ENCODE data around the gene FBXW11. TPM values are rescaled to one million over a fixed set of nuclear protein-coding genes. Genes with fewer than 3 reads are reported as not detected.

FBXW11 gene
- total RNA-seq, 1 experiment from 2014 or later, result 46.3 TPM

GRCh38 chr5:172054611-172055153, 48.2 kb upstream of the FBXW11 start:
- ChIA-PET POLR2A (no interaction called here), CTCF (no interaction called here)
- Mint-ChIP-seq H3K27me3 (ENCODE audit: insufficient read depth, unreplicated experiment) (no peaks in the 10 kb centered on the region), H3K4me1 (ENCODE audit: low read depth, unreplicated experiment) (no peaks in the 10 kb centered on the region), H3K36me3 (ENCODE audit: insufficient read depth, unreplicated experiment) (peaks cover 4% of the 10 kb centered on the region), H3K9me3 (ENCODE audit: unreplicated experiment) (no peaks in the 10 kb centered on the region), H3K27ac (ENCODE audit: unreplicated experiment) (no peak overlapping the region), H3K4me3 (ENCODE audit: unreplicated experiment) (no peak overlapping the region)
- Histone ChIP-seq H3K36me3 (ENCODE audit: control insufficient read depth, insufficient read depth, low read length) (no peaks in the 10 kb centered on the region), H3K4me3 (ENCODE audit: low read depth, low read length) (no peak overlapping the region), H3K4me1 (no peaks in the 10 kb centered on the region), H3K9me3 (no peaks in the 10 kb centered on the region), H3K27me3 (replicated peaks; ENCODE audit: control insufficient read depth, insufficient read depth, low read length) (no peaks in the 10 kb centered on the region)
- no TSS peak for BruUV-seq (replicated peaks)
- intact Hi-C loops (cut with micrococcal nuclease; ENCODE audit: unreplicated experiment), result no loop called here
- no peak for DNase-seq
- TF ChIP-seq, protein P1, sequence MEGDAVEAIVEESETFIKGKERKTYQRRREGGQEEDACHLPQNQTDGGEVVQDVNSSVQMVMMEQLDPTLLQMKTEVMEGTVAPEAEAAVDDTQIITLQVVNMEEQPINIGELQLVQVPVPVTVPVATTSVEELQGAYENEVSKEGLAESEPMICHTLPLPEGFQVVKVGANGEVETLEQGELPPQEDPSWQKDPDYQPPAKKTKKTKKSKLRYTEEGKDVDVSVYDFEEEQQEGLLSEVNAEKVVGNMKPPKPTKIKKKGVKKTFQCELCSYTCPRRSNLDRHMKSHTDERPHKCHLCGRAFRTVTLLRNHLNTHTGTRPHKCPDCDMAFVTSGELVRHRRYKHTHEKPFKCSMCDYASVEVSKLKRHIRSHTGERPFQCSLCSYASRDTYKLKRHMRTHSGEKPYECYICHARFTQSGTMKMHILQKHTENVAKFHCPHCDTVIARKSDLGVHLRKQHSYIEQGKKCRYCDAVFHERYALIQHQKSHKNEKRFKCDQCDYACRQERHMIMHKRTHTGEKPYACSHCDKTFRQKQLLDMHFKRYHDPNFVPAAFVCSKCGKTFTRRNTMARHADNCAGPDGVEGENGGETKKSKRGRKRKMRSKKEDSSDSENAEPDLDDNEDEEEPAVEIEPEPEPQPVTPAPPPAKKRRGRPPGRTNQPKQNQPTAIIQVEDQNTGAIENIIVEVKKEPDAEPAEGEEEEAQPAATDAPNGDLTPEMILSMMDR (IDR thresholded peaks at IDR 0.05; ENCODE audit: insufficient read depth in 1 of 2, low read depth in 1 of 2, low read length in 1 of 2, severe bottlenecking in 1 of 2, unreplicated experiment in 1 of 2), result no peak

GRCh38 chr5:172052450-172053236, 46.2 kb upstream of the FBXW11 start:
- TF ChIP-seq, protein P1 (IDR thresholded peaks at IDR 0.05; ENCODE audit: insufficient read depth in 1 of 2, low read depth in 1 of 2, low read length in 1 of 2, severe bottlenecking in 1 of 2, unreplicated experiment in 1 of 2), result no peak
- H3K27ac Mint-ChIP-seq (ENCODE audit: unreplicated experiment), result no peak overlapping the region

DNA sequence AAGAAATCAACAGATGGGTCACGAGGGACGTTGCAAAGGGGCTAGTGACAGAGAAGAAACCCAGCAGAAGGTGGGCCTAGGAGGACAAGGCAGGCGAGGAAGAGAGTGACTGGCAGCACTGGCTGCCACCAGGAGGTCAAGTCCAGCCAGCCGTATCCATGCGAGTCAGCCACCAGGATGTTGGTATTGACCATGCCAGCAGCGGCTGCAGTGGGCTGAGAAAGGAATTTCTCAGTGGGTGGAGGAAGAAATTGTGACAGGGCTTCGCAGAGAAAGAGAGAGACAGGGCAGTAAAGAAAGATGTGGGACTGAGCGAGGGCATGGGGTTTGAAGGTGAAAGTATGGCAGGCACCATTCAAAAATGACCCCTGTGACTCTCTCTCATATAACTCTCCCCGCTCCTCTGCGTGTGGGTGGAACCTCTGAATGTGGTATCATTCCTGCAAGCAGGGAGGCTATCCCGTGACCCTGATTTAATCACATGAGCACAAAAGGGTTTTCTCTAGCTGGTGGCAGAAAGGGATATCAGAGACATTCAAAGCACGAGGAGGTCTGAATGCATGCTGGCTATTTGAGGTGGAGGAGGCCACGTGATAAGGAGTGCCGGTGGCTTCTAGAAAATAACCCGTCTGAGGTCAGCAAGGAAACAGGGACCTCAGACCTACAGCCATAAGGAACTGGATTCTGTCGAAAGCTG, 45.4 kb upstream of the FBXW11 start:
- BruUV-seq (replicated peaks), result no TSS peak
- Histone ChIP-seq H3K9me3 (no peaks in the 10 kb centered on the region), H3K4me3 (ENCODE audit: low read depth, low read length) (no peak overlapping the region), H3K4me1 (no peaks in the 10 kb centered on the region), H3K36me3 (ENCODE audit: control insufficient read depth, insufficient read depth, low read length) (no peaks in the 10 kb centered on the region), H3K27me3 (replicated peaks; ENCODE audit: control insufficient read depth, insufficient read depth, low read length) (no peaks in the 10 kb centered on the region)
- H3K9me3 Mint-ChIP-seq (ENCODE audit: unreplicated experiment), result no peaks in the 10 kb centered on the region
- H3K4me3 Mint-ChIP-seq (ENCODE audit: unreplicated experiment), result no peak overlapping the region
- ChIA-PET POLR2A (no interaction called here), CTCF (no interaction called here)
- H3K4me1 Mint-ChIP-seq (ENCODE audit: low read depth, unreplicated experiment), result no peaks in the 10 kb centered on the region
- H3K36me3 Mint-ChIP-seq (ENCODE audit: insufficient read depth, unreplicated experiment), result peaks cover 5% of the 10 kb centered on the region
- intact Hi-C loops (cut with micrococcal nuclease; ENCODE audit: unreplicated experiment), result no loop called here
- TF ChIP-seq, protein P1 (IDR thresholded peaks at IDR 0.05; ENCODE audit: insufficient read depth in 1 of 2, low read depth in 1 of 2, low read length in 1 of 2, severe bottlenecking in 1 of 2, unreplicated experiment in 1 of 2), result no peak
- no peak overlapping the region for H3K27ac Mint-ChIP-seq (ENCODE audit: unreplicated experiment)
- H3K27me3 Mint-ChIP-seq (ENCODE audit: insufficient read depth, unreplicated experiment), result no peaks in the 10 kb centered on the region
- no peak for DNase-seq

More at GRCh38 chr5:172052450-172053236, 46.2 kb upstream of the FBXW11 start:
- H3K27me3 Mint-ChIP-seq (ENCODE audit: insufficient read depth, unreplicated experiment), result no peaks in the 10 kb centered on the region
- Histone ChIP-seq H3K4me3 (ENCODE audit: low read depth, low read length) (no peak overlapping the region), H3K9me3 (no peaks in the 10 kb centered on the region), H3K36me3 (ENCODE audit: control insufficient read depth, insufficient read depth, low read length) (no peaks in the 10 kb centered on the region), H3K27me3 (replicated peaks; ENCODE audit: control insufficient read depth, insufficient read depth, low read length) (no peaks in the 10 kb centered on the region), H3K4me1 (no peaks in the 10 kb centered on the region)
- H3K9me3 Mint-ChIP-seq (ENCODE audit: unreplicated experiment), result no peaks in the 10 kb centered on the region
- DNase-seq, result no peak
- CTCF ChIA-PET, result no interaction called here
- POLR2A ChIA-PET, result no interaction called here
- no peaks in the 10 kb centered on the region for H3K4me1 Mint-ChIP-seq (ENCODE audit: low read depth, unreplicated experiment)
- no TSS peak for BruUV-seq (replicated peaks)
- no peak overlapping the region for H3K4me3 Mint-ChIP-seq (ENCODE audit: unreplicated experiment)
- intact Hi-C loops (cut with micrococcal nuclease; ENCODE audit: unreplicated experiment), result no loop called here
- H3K36me3 Mint-ChIP-seq (ENCODE audit: insufficient read depth, unreplicated experiment), result peaks cover 5% of the 10 kb centered on the region
